Measurements from ENCODE around the gene COPA.

DNA sequence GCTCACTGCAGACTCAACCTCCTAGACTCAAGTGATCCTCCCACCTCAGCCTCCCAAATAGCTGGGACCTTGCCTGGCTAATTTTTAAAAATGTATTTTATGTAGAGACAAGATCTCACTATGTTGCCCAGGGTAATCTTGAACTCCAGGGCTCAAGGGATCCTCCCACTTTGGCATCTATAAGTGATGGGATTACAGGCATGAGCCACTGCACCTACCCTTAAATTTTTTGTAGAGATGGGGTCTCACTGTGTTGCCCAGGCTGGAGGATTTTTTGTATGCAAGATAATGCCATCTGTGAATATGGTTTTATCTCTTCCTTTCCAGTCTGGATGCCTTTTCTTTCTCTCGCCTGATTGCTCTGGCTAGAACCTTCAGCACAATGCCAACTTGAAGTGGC, 72.0 kb downstream of the COPA start:
- TF ChIP-seq, protein P1, sequence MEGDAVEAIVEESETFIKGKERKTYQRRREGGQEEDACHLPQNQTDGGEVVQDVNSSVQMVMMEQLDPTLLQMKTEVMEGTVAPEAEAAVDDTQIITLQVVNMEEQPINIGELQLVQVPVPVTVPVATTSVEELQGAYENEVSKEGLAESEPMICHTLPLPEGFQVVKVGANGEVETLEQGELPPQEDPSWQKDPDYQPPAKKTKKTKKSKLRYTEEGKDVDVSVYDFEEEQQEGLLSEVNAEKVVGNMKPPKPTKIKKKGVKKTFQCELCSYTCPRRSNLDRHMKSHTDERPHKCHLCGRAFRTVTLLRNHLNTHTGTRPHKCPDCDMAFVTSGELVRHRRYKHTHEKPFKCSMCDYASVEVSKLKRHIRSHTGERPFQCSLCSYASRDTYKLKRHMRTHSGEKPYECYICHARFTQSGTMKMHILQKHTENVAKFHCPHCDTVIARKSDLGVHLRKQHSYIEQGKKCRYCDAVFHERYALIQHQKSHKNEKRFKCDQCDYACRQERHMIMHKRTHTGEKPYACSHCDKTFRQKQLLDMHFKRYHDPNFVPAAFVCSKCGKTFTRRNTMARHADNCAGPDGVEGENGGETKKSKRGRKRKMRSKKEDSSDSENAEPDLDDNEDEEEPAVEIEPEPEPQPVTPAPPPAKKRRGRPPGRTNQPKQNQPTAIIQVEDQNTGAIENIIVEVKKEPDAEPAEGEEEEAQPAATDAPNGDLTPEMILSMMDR (IDR thresholded peaks at IDR 0.05; ENCODE audit: insufficient read depth, low read length, poor library complexity, severe bottlenecking), result no peak
- no peak for TF ChIP-seq EZH2phosphoT487 (conservative IDR thresholded peaks at IDR 0.05; ENCODE audit: low read length)
